Measurements from ENCODE around the gene B3GNT7.

B3GNT7 gene

DNA sequence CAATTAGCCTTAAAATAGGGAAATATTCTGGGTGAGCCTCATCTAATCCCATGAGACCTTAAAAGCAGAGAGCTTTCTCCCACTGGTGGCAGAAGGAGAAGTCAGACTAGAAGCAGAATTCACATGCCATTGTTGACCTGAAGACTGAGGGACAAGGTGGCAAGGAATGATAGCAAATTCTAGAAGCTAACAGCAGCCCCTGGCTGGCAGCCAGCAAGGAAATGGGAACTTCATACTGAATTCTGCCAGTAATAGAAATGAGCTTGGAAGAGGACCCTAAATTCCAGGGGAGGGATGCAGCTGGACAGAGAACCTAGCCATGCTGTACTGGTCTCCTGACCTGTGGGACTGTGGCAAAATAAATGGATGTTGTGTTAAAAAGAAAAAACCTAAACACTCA, 19.5 kb downstream of the B3GNT7 start:
- H3K36me3 ChIP-seq (ENCODE audit: control insufficient read depth in 2 of 2, insufficient read depth in 2 of 2, low read length in 2 of 2) = no peaks in the 10 kb centered on the region
- peaks cover 3% of the 10 kb centered on the region in 2 donors for H3K27me3 ChIP-seq (ENCODE audit: control insufficient read depth in 1 of 2, insufficient read depth in 2 of 2, low read length in 2 of 2)
- peaks cover 17% of the 10 kb centered on the region for H3K4me1 ChIP-seq (ENCODE audit: control insufficient read depth, insufficient read depth, low read length)
- H3K9me3 ChIP-seq (ENCODE audit: control insufficient read depth in 2 of 2, low read length in 2 of 2) = peaks cover 0 to 4% of the 10 kb centered on the region in 2 donors
- H3K4me3 ChIP-seq (ENCODE audit: low read length in 2 of 2) = no peak overlapping the region
- no peak overlapping the region for H3K27ac ChIP-seq (ENCODE audit: low read length)
- no peak overlapping the region for H3K9ac ChIP-seq (ENCODE audit: low read length in 2 of 2)

DNA sequence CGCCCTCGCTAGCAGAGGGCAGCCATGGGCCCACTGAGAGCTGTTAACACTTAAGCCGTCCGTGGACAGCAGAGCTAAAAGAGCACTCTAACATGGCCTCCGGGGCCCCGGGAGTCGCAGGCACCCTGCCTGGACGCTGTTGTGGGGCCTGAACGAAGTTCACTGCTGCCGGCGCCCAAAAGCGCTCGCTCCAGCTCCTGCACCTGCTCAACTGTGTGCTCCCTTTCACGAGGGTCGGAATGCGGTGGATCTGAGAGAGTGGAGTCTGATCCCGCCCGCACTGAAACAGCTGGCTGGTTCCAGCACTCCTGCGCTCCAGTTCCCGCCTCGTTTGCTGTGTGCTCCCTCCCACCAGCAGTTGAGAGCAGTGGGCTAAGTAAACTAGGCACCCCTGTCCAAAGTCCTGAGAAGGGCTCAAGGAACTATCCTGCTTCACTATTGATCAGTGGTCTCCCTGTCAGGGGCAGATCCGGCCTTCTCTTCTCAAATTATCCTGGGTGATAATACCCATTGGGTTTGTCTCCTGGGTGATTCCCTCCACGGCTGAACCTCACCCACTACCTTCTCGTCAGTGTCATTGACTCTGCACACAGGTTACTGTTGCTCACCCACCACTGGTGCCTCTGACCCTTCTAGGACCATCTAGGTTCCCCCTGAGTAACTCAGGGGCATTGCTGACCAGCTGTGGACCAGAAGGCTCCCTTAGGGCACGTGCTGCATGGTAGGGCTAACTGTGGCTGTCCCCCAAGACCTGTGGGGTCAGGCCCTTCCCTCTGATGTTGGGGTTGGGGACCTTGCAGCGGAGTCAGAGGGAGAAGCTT, 23.5 kb downstream of the B3GNT7 start:
- Histone ChIP-seq H3K27me3 (ENCODE audit: control insufficient read depth in 1 of 2, insufficient read depth in 2 of 2, low read length in 2 of 2) (peaks cover 3% of the 10 kb centered on the region in 2 donors), H3K4me1 (ENCODE audit: control insufficient read depth, insufficient read depth, low read length) (peaks cover 3% of the 10 kb centered on the region), H3K9ac (ENCODE audit: low read length in 2 of 2) (no peak overlapping the region), H3K4me3 (ENCODE audit: low read length in 2 of 2) (no peak overlapping the region), H3K9me3 (ENCODE audit: control insufficient read depth in 2 of 2, low read length in 2 of 2) (no peaks in the 10 kb centered on the region), H3K27ac (ENCODE audit: low read length) (no peak overlapping the region), H3K36me3 (ENCODE audit: control insufficient read depth in 2 of 2, insufficient read depth in 2 of 2, low read length in 2 of 2) (no peaks in the 10 kb centered on the region)

DNA sequence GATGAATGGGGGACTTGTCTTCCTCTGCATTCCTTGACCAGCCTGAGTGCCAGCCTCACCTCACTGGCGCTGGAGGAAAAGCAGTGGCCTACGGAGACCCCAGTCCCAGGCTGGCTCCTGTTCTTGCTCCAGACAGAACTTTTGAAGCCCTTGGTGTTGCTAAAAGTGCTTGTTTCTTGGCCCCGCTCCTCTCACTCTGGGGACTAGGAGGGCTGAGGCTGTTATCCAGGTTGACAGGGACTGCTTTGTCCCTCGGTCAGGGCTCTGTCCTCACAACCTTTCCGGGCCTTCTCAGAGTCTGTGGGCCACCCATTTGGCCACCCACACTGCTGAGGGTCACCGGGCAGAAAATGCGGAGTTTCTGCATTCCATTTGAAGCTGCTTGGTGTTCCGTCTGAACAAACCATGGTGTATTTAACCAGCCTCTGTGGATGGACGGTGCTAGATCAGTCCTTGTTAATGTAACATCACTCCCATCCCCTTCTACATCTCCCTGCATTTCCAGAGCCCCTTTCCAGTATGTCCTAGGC, 25.6 kb downstream of the B3GNT7 start:
- Histone ChIP-seq H3K36me3 (ENCODE audit: control insufficient read depth in 2 of 2, insufficient read depth in 2 of 2, low read length in 2 of 2) (no peaks in the 10 kb centered on the region), H3K4me1 (ENCODE audit: control insufficient read depth, insufficient read depth, low read length) (peaks cover 3% of the 10 kb centered on the region), H3K9me3 (ENCODE audit: control insufficient read depth in 2 of 2, low read length in 2 of 2) (no peaks in the 10 kb centered on the region), H3K27ac (ENCODE audit: low read length) (no peak overlapping the region), H3K27me3 (ENCODE audit: control insufficient read depth in 1 of 2, insufficient read depth in 2 of 2, low read length in 2 of 2) (peaks cover 3 to 6% of the 10 kb centered on the region in 2 donors), H3K4me3 (ENCODE audit: low read length in 2 of 2) (no peak overlapping the region), H3K9ac (ENCODE audit: low read length in 2 of 2) (no peak overlapping the region)

DNA sequence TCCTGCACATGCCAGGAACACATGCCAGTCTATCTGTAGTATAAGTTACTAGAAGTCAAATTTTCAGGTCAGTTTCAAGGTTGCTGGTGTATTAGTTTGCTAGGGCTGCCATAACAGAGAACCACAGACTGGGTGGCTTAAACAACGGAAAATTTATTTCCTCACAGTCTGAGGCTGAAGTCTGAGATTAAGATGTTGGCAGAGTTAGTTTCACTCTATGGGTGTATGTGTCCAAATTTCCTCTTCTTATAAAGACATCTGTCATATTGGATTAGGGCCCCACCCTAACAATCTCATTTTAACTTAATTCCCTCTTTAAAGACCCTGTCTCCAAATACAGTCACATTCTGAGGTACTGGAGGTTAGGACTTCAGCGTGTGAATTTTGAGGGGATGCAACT, 26.5 kb downstream of the B3GNT7 start:
- Histone ChIP-seq H3K4me3 (ENCODE audit: low read length in 2 of 2) (no peak overlapping the region), H3K9ac (ENCODE audit: low read length in 2 of 2) (no peak overlapping the region), H3K9me3 (ENCODE audit: control insufficient read depth in 2 of 2, low read length in 2 of 2) (no peaks in the 10 kb centered on the region), H3K27me3 (ENCODE audit: control insufficient read depth in 1 of 2, insufficient read depth in 2 of 2, low read length in 2 of 2) (peaks cover 3 to 6% of the 10 kb centered on the region in 2 donors), H3K36me3 (ENCODE audit: control insufficient read depth in 2 of 2, insufficient read depth in 2 of 2, low read length in 2 of 2) (no peaks in the 10 kb centered on the region), H3K4me1 (ENCODE audit: control insufficient read depth, insufficient read depth, low read length) (peaks cover 3% of the 10 kb centered on the region), H3K27ac (ENCODE audit: low read length) (no peak overlapping the region)

DNA sequence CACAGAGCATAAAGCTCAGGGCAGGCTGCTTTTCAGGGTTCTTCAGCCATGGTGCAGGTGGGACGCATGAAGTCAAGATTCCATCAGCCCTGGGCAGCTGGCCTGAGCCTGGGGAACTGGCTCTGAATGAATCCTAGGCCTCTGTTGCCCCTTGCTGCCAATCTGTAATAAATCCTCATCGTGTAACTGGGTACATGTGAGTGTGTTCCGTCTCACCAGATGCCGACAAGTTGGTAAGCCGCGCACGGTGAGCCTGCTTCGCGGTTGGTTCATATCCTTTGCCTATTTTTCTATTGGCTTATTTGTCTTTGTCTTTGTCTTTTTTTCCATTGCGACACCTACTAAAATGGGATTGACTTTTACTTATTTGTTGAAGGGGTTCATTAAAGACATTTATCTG, 27.7 kb downstream of the B3GNT7 start:
- Histone ChIP-seq H3K4me1 (ENCODE audit: control insufficient read depth, insufficient read depth, low read length) (peaks cover 3% of the 10 kb centered on the region), H3K9ac (ENCODE audit: low read length in 2 of 2) (no peak overlapping the region), H3K27me3 (ENCODE audit: control insufficient read depth in 1 of 2, insufficient read depth in 2 of 2, low read length in 2 of 2) (peaks cover 0 to 6% of the 10 kb centered on the region in 2 donors), H3K27ac (ENCODE audit: low read length) (no peak overlapping the region), H3K9me3 (ENCODE audit: control insufficient read depth in 2 of 2, low read length in 2 of 2) (no peaks in the 10 kb centered on the region), H3K36me3 (ENCODE audit: control insufficient read depth in 2 of 2, insufficient read depth in 2 of 2, low read length in 2 of 2) (no peaks in the 10 kb centered on the region), H3K4me3 (ENCODE audit: low read length in 2 of 2) (no peak overlapping the region)

DNA sequence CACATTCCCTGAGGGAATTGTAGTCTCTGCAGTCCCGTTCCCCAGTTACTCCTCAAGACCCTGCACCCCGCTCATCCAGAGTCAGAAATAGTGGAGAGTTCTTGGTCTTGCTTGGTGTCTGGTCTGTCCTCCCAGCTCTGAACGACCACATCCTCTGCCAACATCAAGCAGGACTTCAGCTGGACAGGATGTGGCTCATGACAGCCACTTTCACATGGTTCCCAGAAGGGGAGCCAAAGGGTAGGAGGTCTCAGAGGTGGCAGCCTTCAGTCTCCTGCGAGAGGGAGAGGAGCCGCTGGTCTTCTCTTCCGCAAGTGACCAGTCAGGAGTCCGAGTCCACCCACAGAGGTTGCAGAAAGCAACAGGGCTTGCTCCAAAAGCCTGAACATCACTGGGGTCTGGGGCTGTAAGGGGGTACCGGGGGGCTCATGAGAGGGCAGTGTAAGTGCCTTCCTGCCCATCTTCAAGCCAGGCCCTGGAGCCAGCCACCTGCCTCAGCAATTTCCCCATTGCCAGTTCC, 29.8 kb downstream of the B3GNT7 start:
- no peak overlapping the region for H3K9ac ChIP-seq (ENCODE audit: low read length in 2 of 2)
- no peak overlapping the region for H3K27ac ChIP-seq (ENCODE audit: low read length)
- H3K4me3 ChIP-seq (ENCODE audit: low read length in 2 of 2) = no peak overlapping the region
- no peaks in the 10 kb centered on the region for H3K9me3 ChIP-seq (ENCODE audit: control insufficient read depth in 2 of 2, low read length in 2 of 2)
- H3K4me1 ChIP-seq (ENCODE audit: control insufficient read depth, insufficient read depth, low read length) = no peaks in the 10 kb centered on the region
- peaks cover 0 to 3% of the 10 kb centered on the region in 2 donors for H3K27me3 ChIP-seq (ENCODE audit: control insufficient read depth in 1 of 2, insufficient read depth in 2 of 2, low read length in 2 of 2)
- H3K36me3 ChIP-seq (ENCODE audit: control insufficient read depth in 2 of 2, insufficient read depth in 2 of 2, low read length in 2 of 2) = no peaks in the 10 kb centered on the region

DNA sequence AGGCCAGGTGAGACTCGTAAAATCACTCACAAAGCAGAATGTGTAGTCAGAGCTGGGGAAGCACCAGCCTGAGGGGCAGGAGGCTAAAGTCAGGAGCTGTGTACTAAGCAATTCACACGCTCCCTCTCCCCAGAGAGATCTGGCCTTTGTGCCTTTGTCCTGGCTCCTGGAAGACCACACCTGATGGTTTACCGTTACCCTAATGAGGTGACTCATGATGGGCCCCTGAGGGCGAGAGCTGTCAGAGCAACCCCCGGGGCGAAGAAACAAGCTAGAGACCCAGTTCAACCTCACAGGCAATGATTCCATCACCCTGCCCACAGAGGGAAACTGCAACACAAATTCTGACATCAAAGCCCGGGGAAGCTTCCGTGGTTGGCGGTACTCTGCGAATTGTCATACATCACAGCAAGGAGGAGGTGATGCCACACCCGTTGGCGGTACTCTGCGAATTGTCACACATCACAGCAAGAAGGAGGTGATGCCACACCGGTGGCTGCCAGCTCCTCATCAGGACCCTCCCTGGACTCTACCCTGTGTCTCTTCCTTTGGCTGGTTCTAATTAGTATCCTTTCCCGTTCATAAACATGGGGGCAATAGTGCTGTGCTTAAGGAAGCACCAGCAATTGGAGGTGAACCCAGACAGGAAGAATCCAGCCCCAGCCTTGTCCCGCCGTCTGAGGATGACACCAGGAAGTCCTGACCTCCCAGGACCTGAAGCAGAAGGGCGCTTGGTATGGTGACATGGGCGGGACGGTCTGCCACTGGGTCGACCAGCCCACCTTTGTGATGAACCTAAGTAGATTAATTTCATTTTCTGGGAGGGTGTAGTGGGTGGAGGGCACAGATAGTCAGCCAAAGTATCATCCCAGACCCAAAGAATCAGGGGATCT, 30.5 kb downstream of the B3GNT7 start:
- Histone ChIP-seq H3K36me3 (ENCODE audit: control insufficient read depth in 2 of 2, insufficient read depth in 2 of 2, low read length in 2 of 2) (no peaks in the 10 kb centered on the region), H3K4me3 (ENCODE audit: low read length in 2 of 2) (no peak overlapping the region), H3K27ac (ENCODE audit: low read length) (no peak overlapping the region)

DNA sequence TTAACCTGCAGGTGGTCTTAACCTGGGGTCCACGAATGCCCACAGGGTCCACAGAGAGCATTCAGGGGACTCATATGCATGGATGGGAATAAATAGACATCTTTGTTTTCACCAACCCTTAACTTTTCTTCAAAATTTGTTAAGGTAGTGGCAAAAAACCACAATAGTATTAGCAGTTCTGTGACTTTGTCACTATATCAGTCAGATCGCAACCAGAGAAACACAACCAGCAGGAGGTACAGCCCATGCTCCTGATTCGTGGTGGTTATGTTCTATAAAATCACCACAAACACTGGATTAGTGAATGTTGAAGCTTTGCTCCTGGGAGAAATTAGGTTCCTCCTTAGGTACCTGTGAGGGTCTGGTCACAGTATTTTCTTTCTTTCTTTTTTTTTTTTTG, 31.6 kb downstream of the B3GNT7 start:
- no peaks in the 10 kb centered on the region for H3K36me3 ChIP-seq (ENCODE audit: control insufficient read depth in 2 of 2, insufficient read depth in 2 of 2, low read length in 2 of 2)
- peaks cover 0 to 3% of the 10 kb centered on the region in 2 donors for H3K27me3 ChIP-seq (ENCODE audit: control insufficient read depth in 1 of 2, insufficient read depth in 2 of 2, low read length in 2 of 2)
- peaks cover 0 to 4% of the 10 kb centered on the region in 2 donors for H3K9me3 ChIP-seq (ENCODE audit: control insufficient read depth in 2 of 2, low read length in 2 of 2)
- H3K27ac ChIP-seq (ENCODE audit: low read length) = no peak overlapping the region
- H3K9ac ChIP-seq (ENCODE audit: low read length in 2 of 2) = no peak overlapping the region
- H3K4me3 ChIP-seq (ENCODE audit: low read length in 2 of 2) = no peak overlapping the region
- H3K4me1 ChIP-seq (ENCODE audit: control insufficient read depth, insufficient read depth, low read length) = no peaks in the 10 kb centered on the region

More for the DNA sequence above, 30.5 kb downstream of the B3GNT7 start:
- H3K4me1 ChIP-seq (ENCODE audit: control insufficient read depth, insufficient read depth, low read length) = no peaks in the 10 kb centered on the region
- H3K27me3 ChIP-seq (ENCODE audit: control insufficient read depth in 1 of 2, insufficient read depth in 2 of 2, low read length in 2 of 2) = peaks cover 0 to 3% of the 10 kb centered on the region in 2 donors
- H3K9ac ChIP-seq (ENCODE audit: low read length in 2 of 2) = no peak overlapping the region
- no peaks in the 10 kb centered on the region for H3K9me3 ChIP-seq (ENCODE audit: control insufficient read depth in 2 of 2, low read length in 2 of 2)

DNA sequence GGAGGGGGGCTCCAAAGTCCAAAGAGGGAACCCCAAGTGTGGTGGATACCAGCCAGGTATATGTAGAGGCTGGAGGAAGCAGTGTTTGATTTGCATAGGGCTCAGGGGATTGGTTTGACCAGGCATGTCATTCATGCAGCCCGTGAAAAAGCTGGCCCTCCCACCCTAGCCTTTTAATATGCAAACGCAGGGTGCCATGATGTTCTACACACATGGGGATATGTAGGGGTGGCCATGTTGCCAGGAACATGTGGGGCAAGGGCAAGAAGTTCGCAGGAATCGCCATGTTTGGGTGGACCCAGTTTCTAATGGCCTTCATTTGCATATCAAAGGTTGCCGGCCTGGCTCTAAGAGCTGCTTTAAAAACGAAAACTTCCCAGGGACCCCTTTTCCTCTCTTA, 33.6 kb downstream of the B3GNT7 start:
- Histone ChIP-seq H3K36me3 (ENCODE audit: control insufficient read depth in 2 of 2, insufficient read depth in 2 of 2, low read length in 2 of 2) (no peaks in the 10 kb centered on the region), H3K27ac (ENCODE audit: low read length) (no peak overlapping the region), H3K9ac (ENCODE audit: low read length in 2 of 2) (no peak overlapping the region), H3K4me3 (ENCODE audit: low read length in 2 of 2) (no peak overlapping the region), H3K4me1 (ENCODE audit: control insufficient read depth, insufficient read depth, low read length) (no peaks in the 10 kb centered on the region), H3K27me3 (ENCODE audit: control insufficient read depth in 1 of 2, insufficient read depth in 2 of 2, low read length in 2 of 2) (peaks cover 0 to 3% of the 10 kb centered on the region in 2 donors), H3K9me3 (ENCODE audit: control insufficient read depth in 2 of 2, low read length in 2 of 2) (peaks cover 0 to 4% of the 10 kb centered on the region in 2 donors)

DNA sequence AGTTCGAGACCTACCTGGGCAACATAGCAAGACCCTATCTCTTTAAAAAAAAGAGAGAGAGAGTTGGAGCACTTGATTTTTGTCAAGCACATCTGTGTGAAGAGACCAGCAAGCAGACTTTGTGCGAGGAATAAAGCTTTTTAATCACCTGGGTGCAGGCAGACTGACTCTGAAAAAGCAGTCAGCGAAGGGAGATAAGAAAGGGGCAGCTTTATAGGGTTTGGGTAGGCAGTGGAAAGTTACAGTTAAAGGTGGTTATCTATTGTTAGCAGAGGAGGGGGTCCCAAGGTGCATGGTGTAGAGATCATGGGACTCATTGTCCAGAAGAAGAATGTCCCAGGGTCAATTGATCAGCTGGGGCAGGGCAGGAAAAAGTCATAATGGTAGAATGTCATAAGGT, 34.4 kb downstream of the B3GNT7 start:
- no peak overlapping the region for H3K4me3 ChIP-seq (ENCODE audit: low read length in 2 of 2)
- peaks cover 0 to 4% of the 10 kb centered on the region in 2 donors for H3K9me3 ChIP-seq (ENCODE audit: control insufficient read depth in 2 of 2, low read length in 2 of 2)
- no peaks in the 10 kb centered on the region for H3K4me1 ChIP-seq (ENCODE audit: control insufficient read depth, insufficient read depth, low read length)
- H3K27me3 ChIP-seq (ENCODE audit: control insufficient read depth in 1 of 2, insufficient read depth in 2 of 2, low read length in 2 of 2) = peaks cover 0 to 3% of the 10 kb centered on the region in 2 donors
- H3K36me3 ChIP-seq (ENCODE audit: control insufficient read depth in 2 of 2, insufficient read depth in 2 of 2, low read length in 2 of 2) = no peaks in the 10 kb centered on the region
- H3K9ac ChIP-seq (ENCODE audit: low read length in 2 of 2) = no peak overlapping the region
- no peak overlapping the region for H3K27ac ChIP-seq (ENCODE audit: low read length)
